Small intestine (tissue), 7 donors: ENCODE data around the gene OR6N2. TPM values are rescaled to one million over a fixed set of nuclear protein-coding genes. Genes with fewer than 3 reads are reported as not detected.

ENCODE experiments used
- DNase-seq, 2 donors: peaks; one replicate each; pipeline versions ENCODE4 v3.0.0 to v3.0.0-alpha.2; 2013
- FAIRE-seq: peaks from 2 replicates; lab custom pipeline; 2012; peaks lifted over from hg19 to GRCh38; lab: Jason Lieb, UNC
- H3K27ac ChIP-seq, 3 donors: one replicate each; pipeline ENCODE4 v1.5.1; 2013; ENCODE audit warnings: low read length in 2 of 3, mild to moderate bottlenecking in 2 of 3, control low read depth in 1 of 3, inconsistent platforms in 1 of 3, low read depth in 1 of 3, moderate library complexity in 1 of 3
- H3K27me3 ChIP-seq, 3 donors: one replicate each; pipeline ENCODE4 v1.6.1; 2013; ENCODE audit warnings: low read length in 3 of 3, inconsistent platforms in 1 of 3; ENCODE audit not compliant: control insufficient read depth in 3 of 3, insufficient read depth in 3 of 3
- H3K36me3 ChIP-seq, 3 donors: one replicate each; pipeline ENCODE4 v1.6.1; 2013; ENCODE audit warnings: low read length in 3 of 3, inconsistent platforms in 1 of 3, low read depth in 1 of 3, mild to moderate bottlenecking in 1 of 3, moderate library complexity in 1 of 3; ENCODE audit not compliant: control insufficient read depth in 3 of 3, insufficient read depth in 2 of 3
- H3K4me1 ChIP-seq, 3 donors: one replicate each; pipeline ENCODE4 v1.6.1; 2013; ENCODE audit warnings: low read length in 2 of 3, inconsistent platforms in 1 of 3, low read depth in 1 of 3, mild to moderate bottlenecking in 1 of 3, moderate library complexity in 1 of 3; ENCODE audit not compliant: control insufficient read depth in 3 of 3, insufficient read depth in 2 of 3
- H3K4me3 ChIP-seq, 3 donors: one replicate each; pipeline ENCODE4 v1.5.1; 2013; ENCODE audit warnings: low read length in 3 of 3, control low read depth in 1 of 3, inconsistent platforms in 1 of 3, low read depth in 1 of 3, mild to moderate bottlenecking in 1 of 3, moderate library complexity in 1 of 3
- H3K9me3 ChIP-seq, 2 donors: one replicate each; pipeline ENCODE4 v1.6.1; 2013; ENCODE audit warnings: low read depth in 1 of 2, low read length in 1 of 2; ENCODE audit not compliant: control insufficient read depth in 2 of 2, insufficient read depth in 1 of 2
- WGBS, 3 donors: extraction: QIAGEN DNeasy Blood & Tissue Kit; methylation state at CpG; one replicate each; pipeline ENCODE4 v1.1.7; 2013; 5-methylcytosine and 5-hydroxymethylcytosine counted together
- polyA plus RNA-seq, 4 donors: library from polyadenylated mRNA; stranded (reverse) in 3 of 4; unstranded in 1 of 4; fragments of 200-250 nt in 3 of 4; fragments of 120-200 nt in 1 of 4; gene quantifications; one replicate each; pipeline versions ENCODE4 v1.2.1 to v1.2.3, GENCODE V29; 2013
- donor health status: healthy with polysubstance abuse.
- donor health status: control.
- donor health status: control.
- donor health status: Bipolar disorder and iron deficiency.
- donor health status: healthy.

The OR6N2 gene
- polyA plus RNA-seq, 4 donors: not detected

GRCh38 chr1:158812336-158812735 lies 31.3 kb upstream of the OR6N2 start:
- Histone ChIP-seq H3K36me3 (no peaks in the 10 kb centered on the region), H3K27ac (no peak overlapping the region), H3K9me3 (no peaks in the 10 kb centered on the region), H3K4me3 (no peak overlapping the region), H3K27me3 (no peaks in the 10 kb centered on the region), H3K4me1 (no peaks in the 10 kb centered on the region)
- no peak for DNase-seq
- WGBS, 3 donors: 58 to 60% (median 58%) methylated on average over 2 of the region's 2 CpGs
- FAIRE-seq: no peak

- no peaks in the 10 kb centered on the region for H3K9me3 ChIP-seq
- no peak for DNase-seq
- H3K36me3 ChIP-seq: no peaks in the 10 kb centered on the region
- H3K4me3 ChIP-seq: no peak overlapping the region
- no peaks in the 10 kb centered on the region for H3K4me1 ChIP-seq
- H3K27me3 ChIP-seq: no peaks in the 10 kb centered on the region
- FAIRE-seq: no peak
- no peak overlapping the region for H3K27ac ChIP-seq
- WGBS, 3 donors: 67 to 77% (median 71%) methylated on average over 4 of the region's 4 CpGs
Measured at GRCh38 chr1:158810311-158810710, 29.3 kb upstream of the OR6N2 start.

DNA sequence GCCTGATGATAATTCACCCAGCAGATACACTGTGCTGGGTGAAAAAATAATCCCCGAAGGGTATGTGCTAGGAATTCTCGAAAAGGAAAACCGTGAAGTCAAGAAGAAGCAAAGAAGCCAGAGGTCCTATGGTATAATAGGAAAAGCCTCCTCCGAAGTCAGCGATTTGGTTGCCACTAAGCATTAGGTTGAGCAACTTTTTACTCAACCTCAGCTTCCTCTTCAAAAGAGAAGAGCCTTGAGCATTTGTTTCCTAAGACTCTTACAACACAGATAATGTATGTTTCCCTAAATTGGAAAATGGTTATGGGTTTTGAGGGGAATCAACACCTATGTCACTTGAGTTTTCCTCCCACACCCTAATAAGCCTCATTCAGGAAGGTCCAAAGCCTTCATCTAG lies 28.9 kb upstream of the OR6N2 start:
- DNase-seq (no peak), FAIRE-seq (no peak)
- H3K27me3 ChIP-seq: no peaks in the 10 kb centered on the region
- H3K36me3 ChIP-seq: no peaks in the 10 kb centered on the region
- no peak overlapping the region for H3K4me3 ChIP-seq
- H3K27ac ChIP-seq: no peak overlapping the region
- H3K4me1 ChIP-seq: no peaks in the 10 kb centered on the region
- no peaks in the 10 kb centered on the region for H3K9me3 ChIP-seq
- WGBS, 3 donors: 86 to 94% (median 87%) methylated on average over 5 of the region's 5 CpGs

GRCh38 chr1:158809256-158809655 lies 28.3 kb upstream of the OR6N2 start:
- no peaks in the 10 kb centered on the region for H3K27me3 ChIP-seq
- no peak overlapping the region for H3K4me3 ChIP-seq
- H3K27ac ChIP-seq: no peak overlapping the region
- 76 to 84% (median 82%) methylated on average over 3 of the region's 3 CpGs for WGBS, 3 donors
- H3K36me3 ChIP-seq: no peaks in the 10 kb centered on the region
- DNase-seq: no peak
- FAIRE-seq: no peak
- no peaks in the 10 kb centered on the region for H3K9me3 ChIP-seq
- no peaks in the 10 kb centered on the region for H3K4me1 ChIP-seq

DNA sequence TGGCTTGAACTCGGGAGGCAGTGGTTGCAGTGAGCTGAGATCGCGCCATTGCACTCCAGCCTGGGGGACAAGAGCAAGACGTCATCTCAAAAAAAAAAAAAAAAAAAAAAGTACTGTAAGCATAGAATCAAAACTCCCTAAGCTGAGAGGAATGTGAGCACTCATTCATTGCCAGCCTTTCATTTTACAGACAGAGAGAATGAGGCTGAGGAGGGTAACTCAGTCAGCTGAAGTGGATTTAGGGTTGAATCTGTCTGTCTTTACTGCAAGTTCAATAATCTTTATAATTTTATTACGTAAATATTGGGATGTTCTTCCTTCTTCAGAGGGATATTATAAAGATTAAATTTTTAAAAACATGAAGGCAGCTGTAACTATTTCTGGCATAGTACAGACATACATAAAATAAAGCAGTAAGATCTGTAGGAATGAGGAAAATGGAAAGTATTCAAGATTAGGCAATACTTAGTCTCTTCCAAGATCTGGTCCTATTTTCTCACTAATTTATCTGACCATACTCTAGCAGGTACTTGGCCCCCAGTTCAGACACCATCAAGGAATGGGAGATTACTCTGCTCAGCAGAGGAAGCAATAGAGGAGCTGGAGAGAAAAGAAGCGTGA lies 26.0 kb upstream of the OR6N2 start:
- DNase-seq (no peak), FAIRE-seq (no peak)
- Histone ChIP-seq H3K9me3 (no peaks in the 10 kb centered on the region), H3K36me3 (no peaks in the 10 kb centered on the region), H3K4me3 (no peak overlapping the region), H3K4me1 (no peaks in the 10 kb centered on the region), H3K27ac (no peak overlapping the region), H3K27me3 (no peaks in the 10 kb centered on the region)
- 78 to 80% (median 79%) methylated on average over 6 of the region's 6 CpGs for WGBS, 3 donors

DNA sequence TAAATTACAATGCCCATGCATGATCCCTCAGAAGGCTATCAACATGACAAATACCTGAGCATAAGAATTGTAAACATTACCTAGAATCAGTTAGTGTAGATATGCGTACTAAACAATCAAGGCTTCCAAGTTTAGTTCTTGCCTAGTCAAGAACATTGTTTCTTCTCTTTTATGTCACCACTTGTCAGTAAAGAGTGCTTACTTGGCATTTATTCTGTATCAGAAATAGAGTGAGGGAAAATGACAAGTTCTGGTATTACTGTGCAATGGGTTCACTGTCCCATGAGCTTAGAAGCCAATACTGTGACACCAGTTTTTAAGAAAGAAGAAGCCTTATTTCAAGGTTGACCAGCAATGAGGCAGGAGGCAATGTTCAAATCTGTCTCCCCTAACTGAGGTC lies 22.7 kb upstream of the OR6N2 start:
- H3K4me1 ChIP-seq: no peaks in the 10 kb centered on the region
- no peak overlapping the region for H3K27ac ChIP-seq
- H3K27me3 ChIP-seq: no peaks in the 10 kb centered on the region
- FAIRE-seq (no peak), DNase-seq (no peak)
- H3K9me3 ChIP-seq: no peaks in the 10 kb centered on the region
- WGBS, 3 donors: 71 to 83% (median 73%) methylated on average over 1 of the region's 1 CpG
- no peak overlapping the region for H3K4me3 ChIP-seq
- no peaks in the 10 kb centered on the region for H3K36me3 ChIP-seq

DNA sequence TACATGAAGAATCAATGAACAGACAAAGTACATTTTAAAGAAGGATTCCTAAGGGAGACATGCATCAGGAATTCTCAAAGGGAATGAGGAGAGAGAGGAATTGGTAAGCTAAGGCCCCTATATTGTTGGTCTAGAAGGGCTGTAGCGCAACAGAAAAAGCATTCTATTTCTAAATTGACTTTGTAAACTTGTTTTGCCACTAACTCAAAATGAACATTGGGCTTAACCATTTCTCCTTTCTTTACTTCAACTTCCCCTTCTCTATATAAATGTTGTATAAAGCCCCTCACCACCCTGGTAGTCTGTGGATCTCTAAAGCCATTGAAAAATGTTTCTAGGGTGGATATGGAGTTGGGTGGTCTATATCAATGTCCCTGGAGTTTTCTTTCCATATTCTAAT lies 20.4 kb upstream of the OR6N2 start:
- DNase-seq: no peak
- Histone ChIP-seq H3K27ac (no peak overlapping the region), H3K4me1 (no peaks in the 10 kb centered on the region), H3K36me3 (no peaks in the 10 kb centered on the region), H3K9me3 (no peaks in the 10 kb centered on the region), H3K4me3 (no peak overlapping the region), H3K27me3 (no peaks in the 10 kb centered on the region)
- 75 to 94% (median 85%) methylated on average over 1 of the region's 1 CpG for WGBS, 3 donors
- no peak for FAIRE-seq

DNA sequence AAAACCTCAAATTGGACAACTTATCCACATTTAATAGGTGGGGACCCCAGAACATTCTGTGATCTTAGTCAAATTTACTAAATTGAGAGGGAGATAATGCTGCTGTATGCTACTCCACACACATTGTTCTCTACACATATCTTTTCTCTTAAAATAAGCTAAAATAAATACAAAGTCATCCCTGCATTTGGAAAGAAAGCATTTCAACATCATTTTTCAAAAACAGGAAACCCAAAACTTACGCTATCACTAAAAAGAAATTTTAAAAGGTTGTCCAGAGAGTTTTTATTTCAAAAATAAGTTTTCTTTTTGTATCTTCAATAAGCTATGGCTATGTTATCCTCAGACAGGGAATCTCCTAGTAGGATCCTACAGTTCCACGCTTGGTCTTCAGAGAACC lies 19.5 kb upstream of the OR6N2 start:
- H3K27me3 ChIP-seq: no peaks in the 10 kb centered on the region
- H3K4me3 ChIP-seq: no peak overlapping the region
- no peaks in the 10 kb centered on the region for H3K9me3 ChIP-seq
- no peak overlapping the region for H3K27ac ChIP-seq
- no peak for FAIRE-seq
- DNase-seq: no peak
- no peaks in the 10 kb centered on the region for H3K36me3 ChIP-seq
- 80 to 88% (median 83%) methylated on average over 2 of the region's 2 CpGs for WGBS, 3 donors
- H3K4me1 ChIP-seq: no peaks in the 10 kb centered on the region

DNA sequence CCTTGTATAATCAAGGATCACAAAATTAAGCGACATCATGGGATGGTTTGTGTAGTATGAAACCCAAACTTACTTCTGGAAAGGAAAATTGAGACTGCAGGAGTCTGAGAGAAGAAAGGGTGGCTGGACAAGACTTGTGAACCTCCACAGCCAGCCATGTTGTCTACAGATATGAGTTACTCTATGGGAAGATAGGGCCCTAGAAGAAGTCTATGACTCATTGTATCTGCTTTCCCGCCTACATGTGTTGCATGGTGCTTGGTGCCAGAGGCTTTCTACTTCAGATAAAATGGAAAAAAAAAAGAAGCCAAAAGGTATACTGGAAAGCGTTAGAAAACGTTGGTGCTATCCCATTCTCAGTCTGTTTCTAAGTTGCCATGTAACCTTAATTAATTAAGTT lies 18.7 kb upstream of the OR6N2 start:
- H3K36me3 ChIP-seq: no peaks in the 10 kb centered on the region

More for the DNA sequence above, 18.7 kb upstream of the OR6N2 start:
- FAIRE-seq: no peak
- Histone ChIP-seq H3K4me1 (no peaks in the 10 kb centered on the region), H3K27me3 (no peaks in the 10 kb centered on the region), H3K9me3 (no peaks in the 10 kb centered on the region), H3K4me3 (no peak overlapping the region), H3K27ac (no peak overlapping the region)
- no peak for DNase-seq
- WGBS, 3 donors: 77 to 84% (median 80%) methylated on average over 4 of the region's 4 CpGs
